Jurkat, Clone E6-1 (cell line): ENCODE data around the gene RAB44.

Experiments
- DNase-seq: peaks from one replicate; pipeline ENCODE4 v3.0.0-alpha.2; 2011; ENCODE audit warnings: low read depth, low spot score
- H3K4me3 ChIP-seq: 2 replicates; pipeline ENCODE4 v1.5.1; 2011; ENCODE audit warnings: mild to moderate bottlenecking, low read length, control low read depth, moderate library complexity

RAB44 gene

DNA sequence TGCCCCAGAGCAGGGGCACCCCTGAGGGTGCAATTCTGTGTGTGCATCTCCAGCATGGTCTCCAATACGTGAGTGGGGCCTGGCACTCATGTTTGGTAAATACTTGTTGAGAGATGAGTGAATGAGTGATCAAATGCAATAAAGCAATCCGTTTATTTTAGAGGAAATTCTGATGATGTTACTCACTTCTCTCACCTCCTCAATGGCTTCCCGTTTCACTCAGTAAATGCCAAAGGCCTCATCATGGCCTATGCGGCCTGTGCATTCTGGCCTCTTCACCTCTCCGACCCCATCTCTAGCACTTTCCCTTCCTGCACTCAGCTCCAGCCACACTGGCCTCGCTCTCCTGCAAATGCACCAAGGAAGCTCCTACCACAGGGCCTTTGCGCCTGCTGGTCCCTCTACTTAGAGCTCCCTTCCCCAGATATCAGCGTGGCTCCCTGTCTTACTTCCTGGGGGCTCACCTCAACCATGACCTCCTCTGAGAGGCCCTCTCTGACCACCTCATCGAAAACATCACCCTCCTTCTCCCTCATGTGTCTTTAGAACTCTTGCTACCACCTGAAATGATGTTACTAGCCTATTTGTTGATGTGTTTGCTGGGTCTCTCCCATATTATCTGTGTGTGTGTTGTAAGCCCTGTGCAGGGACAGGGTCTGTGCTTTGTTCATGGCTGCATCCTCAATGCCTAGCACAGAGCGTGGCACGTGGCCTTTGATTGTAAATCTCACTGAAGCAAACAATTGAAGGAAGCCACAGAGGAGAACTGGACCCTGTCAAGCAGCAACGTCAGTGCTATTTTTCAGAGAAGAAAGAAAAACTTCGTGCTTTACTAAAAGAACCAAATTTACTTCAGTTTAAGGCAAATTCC is 42.6 kb downstream of the RAB44 start:
- no peak overlapping the region for H3K4me3 ChIP-seq
- DNase-seq = no peak

DNA sequence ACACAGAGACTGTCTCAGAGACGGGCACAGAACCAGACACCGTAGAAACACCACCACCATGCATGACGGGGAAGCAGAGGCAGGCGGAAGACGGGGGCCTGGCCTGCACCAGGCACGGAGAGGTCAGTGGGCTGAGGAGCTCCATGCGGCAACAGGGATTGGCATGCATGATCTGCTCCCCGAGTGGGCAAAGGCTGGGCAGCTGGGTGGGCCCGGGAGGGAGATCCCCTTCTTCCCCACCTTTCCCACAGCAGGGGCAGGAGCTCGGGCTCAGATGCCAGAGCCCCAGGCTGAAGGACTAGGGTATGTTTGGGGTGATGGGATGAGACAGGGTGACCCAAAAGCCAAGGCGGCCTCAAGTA is 43.2 kb downstream of the RAB44 start:
- DNase-seq = no peak
- no peak overlapping the region for H3K4me3 ChIP-seq

DNA sequence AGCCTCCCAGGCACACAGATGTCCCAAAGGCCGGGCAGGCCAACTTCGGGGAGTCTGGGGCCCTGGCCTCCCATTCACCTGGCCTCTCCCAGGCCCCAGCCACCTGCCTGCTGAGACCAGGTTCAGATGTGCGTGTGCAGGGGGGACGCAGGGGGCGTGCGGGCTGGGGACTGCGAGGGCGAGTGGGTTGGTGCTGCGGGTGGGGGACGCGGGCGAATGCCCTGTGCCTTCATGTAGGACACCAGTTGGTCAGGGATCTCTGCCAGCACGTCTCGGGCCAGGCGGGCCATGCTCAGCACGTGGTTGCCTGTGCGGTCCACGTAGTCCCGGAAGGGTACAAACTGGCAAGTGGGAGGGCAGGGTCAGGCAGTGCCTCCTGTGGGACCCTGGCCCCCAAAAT is 44.5 kb downstream of the RAB44 start:
- DNase-seq = no peak
- H3K4me3 ChIP-seq = no peak overlapping the region

DNA sequence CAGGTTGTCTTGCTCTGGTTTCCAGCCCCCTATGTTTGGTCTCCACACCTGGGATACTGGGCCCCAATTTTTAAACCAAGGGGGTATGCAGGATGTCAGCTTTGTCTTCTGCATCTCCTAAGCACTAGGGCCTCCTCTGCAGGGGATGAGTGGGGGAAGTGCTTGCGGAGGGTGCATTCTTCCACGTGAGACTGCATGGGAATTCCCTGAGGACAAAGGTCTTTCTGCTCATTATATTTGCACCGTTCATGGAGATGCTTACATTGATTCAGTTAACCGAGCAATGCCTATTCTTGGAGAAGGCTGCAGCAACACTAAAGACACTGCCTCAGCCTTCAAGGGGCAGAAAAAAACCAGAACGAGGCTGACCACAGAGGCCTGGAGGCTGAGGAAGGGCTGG is 45.4 kb downstream of the RAB44 start:
- no peak overlapping the region for H3K4me3 ChIP-seq
- DNase-seq = no peak

DNA sequence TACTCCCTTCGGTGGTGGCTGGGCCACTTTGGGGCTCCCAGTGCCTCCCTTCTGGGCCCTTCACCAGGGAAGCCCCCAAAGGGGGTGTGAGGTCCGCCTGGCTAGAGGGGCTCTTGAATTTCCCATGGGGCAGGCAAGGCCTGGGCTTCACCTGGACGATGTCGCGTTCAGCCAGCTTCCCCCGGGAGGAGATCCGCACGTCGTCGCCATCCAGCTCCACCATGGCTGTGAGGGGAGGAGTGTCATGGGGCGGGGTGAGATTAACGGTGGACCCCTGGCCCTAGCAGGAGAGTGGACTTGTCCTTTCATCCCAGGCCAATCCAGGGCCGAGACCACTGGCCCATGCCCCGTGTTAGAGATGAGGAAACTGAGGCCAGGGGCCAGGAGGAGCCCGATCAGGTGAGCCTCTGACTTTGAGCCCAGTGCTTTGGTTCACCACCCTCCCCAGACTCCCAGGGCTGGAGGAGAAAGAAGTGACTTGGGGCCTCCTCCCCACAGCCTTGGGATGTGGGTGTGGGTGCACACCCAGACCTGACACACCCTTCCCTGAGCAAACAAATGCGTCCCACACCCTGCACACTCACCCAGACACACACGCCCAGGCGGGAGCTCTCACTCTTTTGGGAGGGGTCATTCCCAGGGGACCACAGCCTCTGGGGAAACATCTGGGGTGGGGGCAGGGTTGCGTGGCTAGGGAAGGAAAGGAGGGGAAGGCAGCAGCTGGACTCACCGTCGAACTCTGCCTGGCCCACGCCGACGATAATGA is 46.1 kb downstream of the RAB44 start:
- no peak for DNase-seq
- H3K4me3 ChIP-seq = no peak overlapping the region

DNA sequence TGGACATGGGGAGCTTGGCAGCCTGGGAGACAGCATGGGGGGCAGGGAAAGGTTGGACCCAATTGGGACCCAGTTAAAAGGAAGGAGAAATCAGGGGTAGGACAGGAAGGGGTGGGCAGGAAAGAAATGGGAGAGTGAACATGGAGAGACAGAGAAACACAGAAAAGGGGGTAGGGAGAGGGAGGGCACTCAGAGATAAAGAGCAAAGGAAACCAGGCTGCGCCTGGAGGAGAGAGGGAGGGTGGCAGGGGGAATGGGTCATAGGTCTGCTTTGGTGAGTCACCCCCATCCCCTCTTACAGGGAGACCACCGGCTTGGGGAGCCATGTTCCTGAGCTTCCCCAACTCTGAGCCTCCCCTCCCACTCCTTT is 46.7 kb downstream of the RAB44 start:
- no peak for DNase-seq
- H3K4me3 ChIP-seq = no peak overlapping the region

DNA sequence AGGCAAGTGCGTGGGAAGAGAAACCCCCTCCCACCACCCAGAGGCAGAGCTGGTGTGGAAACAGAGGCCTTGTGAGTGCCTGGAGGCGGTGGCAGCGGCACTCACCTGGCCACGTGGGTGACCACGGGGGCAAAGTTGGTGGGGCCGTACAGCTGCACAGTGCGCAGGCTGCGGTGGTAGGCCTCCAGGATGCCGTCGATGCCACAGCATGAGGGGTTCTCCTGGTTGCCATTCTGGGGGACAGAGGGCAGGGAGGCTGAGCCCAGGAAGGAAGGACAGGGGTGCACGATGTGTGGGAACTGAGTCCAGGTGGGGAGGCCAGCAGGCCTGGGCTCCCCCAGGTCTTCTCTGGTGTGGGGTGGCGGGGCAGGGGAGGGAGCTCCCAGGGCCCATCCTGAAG is 47.7 kb downstream of the RAB44 start:
- no peak overlapping the region for H3K4me3 ChIP-seq
- DNase-seq = no peak

DNA sequence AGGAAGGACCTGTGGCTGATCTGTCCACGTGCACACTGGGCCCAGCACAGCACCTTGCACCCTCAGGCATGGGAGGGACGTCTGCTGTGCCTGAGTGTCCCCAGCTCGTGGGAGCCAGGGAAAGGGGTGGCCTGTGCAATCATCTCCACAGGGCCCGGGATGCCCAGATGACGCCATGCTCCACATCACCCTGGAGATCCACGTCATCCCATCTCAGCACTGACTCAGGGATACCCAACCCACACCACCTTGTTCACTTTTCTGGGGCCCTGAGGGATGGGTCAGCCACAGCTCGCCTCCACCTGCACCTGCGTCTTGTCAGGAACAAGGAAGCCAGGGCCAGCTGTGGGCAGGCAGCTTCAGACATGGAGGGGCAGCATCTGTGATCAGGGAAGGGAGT is 48.2 kb downstream of the RAB44 start:
- no peak for DNase-seq
- no peak overlapping the region for H3K4me3 ChIP-seq

DNA sequence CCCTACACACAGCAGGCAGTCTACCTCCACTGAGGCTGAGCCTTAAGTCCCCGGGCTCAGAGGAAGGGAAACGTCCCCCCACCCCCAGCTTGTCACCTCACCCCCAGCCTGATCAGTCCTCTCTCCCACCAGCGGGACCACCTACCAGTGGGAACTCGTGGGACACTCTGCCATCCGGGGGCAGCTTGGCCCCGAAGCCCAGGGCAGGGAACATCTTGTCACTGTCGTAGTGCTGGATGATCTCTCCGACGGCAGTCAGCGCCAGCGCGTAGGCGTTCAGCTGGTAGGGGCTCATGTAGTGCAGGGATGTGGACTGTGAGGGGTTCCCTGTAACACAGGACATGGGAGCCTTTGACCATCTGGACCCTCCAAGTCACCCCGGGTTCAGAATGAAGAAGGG is 48.6 kb downstream of the RAB44 start:
- no peak for DNase-seq
- H3K4me3 ChIP-seq = no peak overlapping the region

DNA sequence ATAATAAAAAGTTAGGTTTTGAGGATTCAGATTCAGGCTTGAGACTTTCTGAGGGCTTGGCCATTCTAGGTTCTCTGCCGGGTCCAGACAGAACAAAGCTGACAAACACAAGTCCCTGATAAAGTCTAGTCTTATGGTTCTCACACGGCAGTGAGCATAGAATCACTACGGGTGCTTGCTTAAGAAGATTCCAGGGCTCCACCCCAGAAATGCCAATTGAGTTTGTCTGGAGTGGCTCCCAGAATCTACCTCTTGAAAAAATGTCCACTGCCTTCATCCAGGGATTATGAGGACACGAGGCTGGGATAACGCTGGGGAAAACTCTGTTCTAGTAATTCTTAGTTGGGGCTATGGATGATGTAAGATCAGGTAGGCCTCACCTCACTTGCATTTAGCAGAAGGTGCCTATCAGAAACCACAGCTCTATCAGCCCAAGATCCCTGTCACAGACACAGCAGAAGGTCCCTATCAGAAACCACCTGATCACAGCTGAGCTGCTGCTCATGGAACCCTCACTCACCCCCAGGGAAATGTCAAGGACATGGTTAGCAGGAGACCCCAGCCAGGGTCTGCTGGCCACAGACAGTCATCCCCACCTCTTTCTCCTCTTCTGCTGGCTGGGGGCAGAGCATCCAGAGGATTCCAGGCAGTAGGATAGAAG is 52.3 kb downstream of the RAB44 start:
- no peak overlapping the region for H3K4me3 ChIP-seq
- no peak for DNase-seq

DNA sequence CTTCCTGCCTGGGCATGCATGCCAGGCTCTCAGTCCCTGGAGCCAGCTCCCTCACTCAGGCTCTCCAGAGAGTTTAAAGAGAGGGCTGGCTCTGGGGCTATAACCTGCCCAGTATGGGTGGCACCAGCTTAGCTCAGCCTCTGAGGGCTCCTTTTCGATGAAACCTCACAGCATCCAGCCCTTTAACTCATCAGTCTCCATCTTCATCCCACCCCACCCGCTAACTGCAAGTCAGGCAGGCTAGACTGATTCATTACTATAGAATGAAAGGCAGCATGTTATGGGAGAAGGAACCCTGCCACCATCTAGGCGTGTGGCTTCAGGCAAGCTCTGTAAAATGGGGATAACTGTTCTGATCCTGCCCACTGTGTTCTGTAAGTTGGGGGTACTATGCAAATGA is 53.5 kb downstream of the RAB44 start:
- H3K4me3 ChIP-seq = no peak overlapping the region
- DNase-seq = no peak

DNA sequence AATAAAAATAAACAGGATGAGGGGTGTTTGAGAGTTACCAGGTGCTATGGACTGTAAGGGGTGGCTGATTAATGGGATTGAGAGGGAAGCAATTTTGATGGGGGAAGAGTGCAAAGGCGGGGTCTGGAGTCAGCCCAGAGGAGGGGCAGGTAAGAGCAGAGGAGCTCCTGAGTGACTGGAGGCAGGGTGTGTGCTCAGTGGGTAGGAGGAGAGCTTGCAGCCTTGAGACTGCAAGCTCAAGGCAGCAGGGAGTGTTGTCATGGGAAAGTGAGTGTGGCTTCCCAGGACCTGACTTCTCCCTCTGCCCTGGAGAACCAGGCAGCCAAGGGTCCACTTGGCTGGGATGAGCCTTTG is 54.2 kb downstream of the RAB44 start:
- H3K4me3 ChIP-seq = no peak overlapping the region
- no peak for DNase-seq

DNA sequence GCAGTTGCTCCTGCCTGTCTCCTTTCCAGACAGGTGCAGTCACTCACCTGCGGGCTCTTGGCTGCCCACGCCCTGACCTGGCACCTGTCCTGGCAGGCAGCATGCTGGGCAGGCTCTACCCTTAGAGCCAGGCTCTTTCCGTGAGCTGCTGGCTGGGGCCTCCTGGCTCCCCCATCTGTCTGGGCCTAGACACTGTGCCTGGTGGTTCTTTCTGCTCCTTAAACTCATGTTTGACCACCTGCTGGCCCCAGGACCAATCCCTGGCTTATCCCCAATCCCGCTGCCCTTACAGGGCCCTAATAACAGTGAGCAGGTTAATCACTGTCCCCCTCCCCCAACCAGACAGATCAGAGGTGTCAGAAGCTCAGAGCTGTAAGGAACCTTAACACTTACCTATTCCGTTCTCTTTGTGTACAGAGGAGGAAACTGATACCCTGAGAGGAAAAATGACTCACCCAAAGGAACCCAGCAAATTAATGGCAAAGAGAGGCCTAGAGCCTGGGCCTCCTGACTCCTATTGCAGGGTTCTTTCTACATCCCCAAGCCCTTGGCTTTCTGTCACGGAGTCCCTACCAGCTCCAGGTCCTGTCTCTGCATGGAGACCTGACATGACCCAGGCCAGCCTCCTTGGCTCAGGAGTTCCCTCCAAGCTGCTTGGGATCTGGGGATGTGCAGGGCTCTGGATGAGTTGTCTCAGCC is 54.7 kb downstream of the RAB44 start:
- DNase-seq = no peak

DNA sequence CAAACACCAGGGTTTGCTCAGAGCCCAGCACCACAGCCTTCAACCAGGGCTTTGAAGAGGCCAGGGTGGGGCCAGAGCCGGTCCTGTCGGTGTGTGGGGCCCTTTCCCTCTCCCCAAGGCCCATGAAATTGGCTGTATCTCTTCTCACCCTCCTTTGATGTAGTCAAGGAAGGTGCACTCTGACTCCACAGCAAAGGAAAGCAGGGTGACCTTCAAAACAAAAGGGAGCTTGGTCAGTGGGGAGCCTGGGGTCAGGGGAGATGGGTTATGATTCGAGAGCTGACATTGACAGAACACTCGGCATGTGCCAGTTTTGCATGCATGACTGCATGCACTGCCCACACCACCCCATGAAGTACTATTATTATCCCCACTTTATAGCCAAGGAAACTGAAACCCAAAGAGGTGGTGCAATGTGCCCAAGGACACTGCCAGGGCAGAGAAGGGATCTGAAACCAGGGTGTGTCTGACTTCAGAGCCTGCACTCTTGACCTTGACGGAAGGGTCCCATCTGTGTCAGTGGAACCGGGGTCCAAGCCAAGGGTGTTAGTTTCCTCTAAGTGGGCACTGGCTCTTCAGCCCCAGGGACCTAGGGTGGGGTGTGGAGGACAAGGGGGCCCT is 55.4 kb downstream of the RAB44 start:
- no peak overlapping the region for H3K4me3 ChIP-seq
- DNase-seq = no peak

More for the DNA sequence above, 54.7 kb downstream of the RAB44 start:
- no peak overlapping the region for H3K4me3 ChIP-seq

DNA sequence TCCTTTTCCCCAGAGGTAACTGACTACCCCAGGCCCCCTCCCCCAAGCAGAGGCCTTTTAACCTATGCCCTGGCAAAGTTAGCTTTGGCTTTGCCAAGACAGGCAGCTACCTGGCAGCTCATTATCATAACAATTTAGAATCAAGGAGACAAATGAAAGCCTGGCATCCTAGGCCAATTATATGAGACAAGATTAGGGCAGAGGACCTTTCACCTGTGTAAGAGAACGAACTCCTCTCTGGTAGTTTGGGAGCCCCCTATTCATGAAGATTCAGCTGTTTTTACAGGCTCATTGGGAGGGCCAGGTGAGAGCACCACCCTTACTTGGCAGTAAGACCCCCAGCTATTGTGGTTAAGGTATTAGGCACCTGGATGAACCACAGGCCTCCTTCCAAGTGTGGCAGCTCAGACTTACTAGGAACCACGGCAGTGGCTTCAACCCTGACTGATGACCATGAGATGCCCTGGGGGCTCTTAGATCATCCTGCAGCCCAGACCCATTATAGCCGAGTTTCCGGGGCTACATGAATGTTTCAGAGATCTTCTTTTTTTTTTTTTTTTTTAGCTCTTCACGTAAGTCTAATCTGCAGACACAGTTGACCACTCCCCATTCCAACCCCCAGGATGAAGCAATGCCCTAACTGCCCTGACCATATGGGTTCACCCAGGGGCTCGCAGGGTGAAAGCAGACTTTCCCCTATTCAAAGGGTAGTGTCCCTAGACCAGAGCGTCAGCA is 56.2 kb downstream of the RAB44 start:
- no peak for DNase-seq
- H3K4me3 ChIP-seq = no peak overlapping the region

DNA sequence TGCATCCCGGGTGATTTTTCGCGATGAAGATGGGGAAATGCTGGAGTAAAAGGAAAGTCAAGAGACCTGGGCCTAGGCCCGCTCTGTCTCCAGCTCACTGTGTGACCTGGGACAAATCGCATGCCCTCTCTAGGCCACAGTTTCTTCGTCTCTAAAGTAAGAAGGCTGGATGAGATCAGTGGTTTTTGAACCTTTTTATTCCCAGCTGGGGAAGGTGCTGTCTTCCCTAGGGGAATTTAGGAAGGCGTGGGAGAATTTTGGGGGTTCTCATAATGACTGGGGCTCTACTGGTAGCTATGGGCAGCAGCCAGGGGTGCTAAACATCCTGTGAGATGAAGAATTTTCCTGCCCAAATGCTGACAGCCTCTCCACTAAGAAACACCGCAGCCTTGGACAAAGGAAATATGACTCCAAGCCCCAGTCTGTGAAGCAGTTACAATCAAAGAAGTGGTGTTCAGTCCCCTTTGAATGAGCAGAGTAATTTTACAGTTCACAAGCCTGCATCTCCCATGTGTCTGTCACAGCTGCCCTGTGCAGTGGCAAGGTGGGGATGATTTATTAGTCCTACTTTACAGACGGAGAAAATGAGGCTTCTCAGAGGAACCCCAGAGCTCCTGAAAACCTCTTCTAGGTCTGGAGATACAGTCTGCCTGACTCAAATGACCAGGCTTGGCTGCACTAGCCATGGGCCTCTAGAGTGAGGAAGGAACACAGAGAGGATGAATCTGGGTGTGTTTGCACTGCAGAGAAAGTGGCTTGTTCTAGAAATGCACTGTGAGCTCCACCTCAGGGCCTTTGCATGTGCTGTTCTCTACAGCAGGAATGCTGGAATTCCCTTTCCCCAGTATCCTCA is 57.2 kb downstream of the RAB44 start:
- no peak for DNase-seq
- H3K4me3 ChIP-seq = no peak overlapping the region

DNA sequence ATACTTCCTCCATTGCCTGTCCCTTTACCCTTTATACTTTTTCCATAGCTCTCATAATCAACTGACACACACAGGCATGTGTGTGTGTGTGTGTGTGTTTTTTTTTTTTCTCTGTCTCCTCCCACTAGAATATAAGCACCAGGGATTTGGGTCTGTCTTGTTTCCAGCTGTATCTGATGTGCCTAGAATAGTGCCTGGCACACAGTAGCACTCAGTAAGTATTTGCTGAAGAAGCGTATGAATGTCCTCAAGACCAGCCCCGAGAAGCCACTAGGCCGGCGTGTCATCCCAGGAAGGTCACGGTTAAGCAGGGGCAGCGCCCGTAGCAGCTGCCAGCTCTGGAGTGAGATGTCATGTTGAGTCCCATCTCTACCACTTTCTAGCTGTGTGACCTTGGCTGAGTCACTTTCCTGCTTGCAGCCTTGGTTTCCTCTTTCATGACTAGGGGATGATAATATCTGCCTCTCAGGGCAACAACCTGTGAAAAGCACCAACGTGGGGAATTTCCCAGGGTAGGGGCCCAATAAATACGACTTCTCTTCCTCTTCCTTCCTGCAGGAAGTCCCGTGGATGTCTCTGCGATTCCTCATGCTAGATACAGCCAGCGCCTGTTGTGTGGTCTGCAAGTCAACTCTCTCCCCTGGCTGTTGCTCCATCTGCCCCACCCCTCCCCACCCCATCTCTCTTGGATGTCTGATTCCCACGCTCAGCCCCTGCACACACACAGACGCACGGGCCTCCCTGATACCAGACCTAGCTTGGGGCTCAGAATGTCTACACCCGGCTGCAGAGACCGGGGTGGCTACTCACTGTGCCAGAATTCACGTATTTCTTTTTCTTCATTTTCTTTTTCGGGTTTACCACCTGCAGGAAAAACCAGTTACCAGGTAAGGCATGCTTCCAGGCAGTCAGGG is 58.1 kb downstream of the RAB44 start:
- peak; percentile 45 for DNase-seq
- no peak overlapping the region for H3K4me3 ChIP-seq
